ENCODE measurements around the gene SNU13. TPM values are rescaled to one million over a fixed set of nuclear protein-coding genes. Genes with fewer than 3 reads are reported as not detected.
"Not testable (repeated sequence)": the region's sequence is repeated elsewhere in the genome, so short reads cannot be mapped to it uniquely, and the experiment has no call there.

SNU13 gene
- total RNA-seq (100 to 1,000 TPM; 168 to 233 (median 201) TPM), polyA plus RNA-seq (100 to 1,000 TPM; 222 to 292 TPM)
- long read RNA-seq, donor 1, transcript SNU13-202 (3 exons, 1,503 nt) = major isoform, 77 of 140 reads
- long read RNA-seq, donor 1, transcript SNU13-201 (3 exons, 877 nt) = minor isoform, 45 of 140 reads
- long read RNA-seq, donor 1, partial matches to known transcripts = 6 of 140 reads
- long read RNA-seq, donor 1, other reads (novel, unspliced or antisense) = 9 of 140 reads
- long read RNA-seq, donor 2, transcript SNU13-201 (3 exons, 877 nt) = minor isoform, 146 of 469 reads
- long read RNA-seq, donor 2, transcript SNU13-202 (3 exons, 1,503 nt) = major isoform, 282 of 469 reads
- long read RNA-seq, donor 2, partial matches to known transcripts = 17 of 469 reads
- long read RNA-seq, donor 2, other reads (novel, unspliced or antisense) = 19 of 469 reads
- long read RNA-seq, donor 3, transcript SNU13-202 (3 exons, 1,503 nt) = major isoform, 53 of 104 reads
- long read RNA-seq, donor 3, transcript SNU13-201 (3 exons, 877 nt) = minor isoform, 42 of 104 reads
- long read RNA-seq, donor 3, partial matches to known transcripts = 2 of 104 reads
- long read RNA-seq, donor 3, other reads (novel, unspliced or antisense) = 6 of 104 reads

- ATAC-seq (peak; percentile 92 to 98 (median 98)), DNase-seq (peak; percentile 92 to 96 (median 94))
- peak within 1 kb of the TSS; percentile 66 to 95 (median 84) for H3K4me3 ChIP-seq
- peak; percentile 37 to 75 for TF ChIP-seq POLR2A (IDR thresholded peaks at IDR 0.05)
- TF ChIP-seq CTCF (IDR thresholded peaks at IDR 0.05) = peak in 2 of 12 donors; percentile 16 to 25
- peaks cover 0 to 6% (median under 1%) of the 10 kb centered on the region in 9 donors for H3K36me3 ChIP-seq
- H3K27me3 ChIP-seq = no peaks in the 10 kb centered on the region
- peaks cover 0 to 26% (median 17%) of the 10 kb centered on the region in 12 donors for H3K4me1 ChIP-seq
- intact Hi-C loops (cut with DNase I) = loop anchor here in 2 of 10 donors (2.0 to 10.0 kb wide), 2 partner anchors 22 to 386 kb away; partner anchors contain the start of genes NAGA (in 1 of the 2), PHETA2 (in 1 of the 2) and SMDT1 (in 1 of the 2)
- WGBS, 4 donors = 1% methylated on average over 34 to 62 of the region's 62 CpGs
- no peaks in the 10 kb centered on the region for H3K9me3 ChIP-seq
- H3K27ac ChIP-seq = peak within 1 kb of the TSS; percentile 88 to 99 (median 94)
These were observed at the start of gene SNU13 for GRCh38 chr22:41688365-41689211. SNU13 (minus strand) TSS chr22:41688867; CDS start chr22:41688796, 71 bp downstream.

GRCh38 chr22:41733241-41733640, 44.6 kb upstream of the SNU13 start:
- DNase-seq; intact Hi-C loops (cut with DNase I); H3K9me3 ChIP-seq; H3K27ac ChIP-seq; H3K4me1 ChIP-seq; H3K4me3 ChIP-seq; H3K36me3 ChIP-seq; ATAC-seq; H3K27me3 ChIP-seq: not testable (repeated sequence)
- 91 to 96% (median 95%) methylated on average over 4 of the region's 4 CpGs for WGBS, 4 donors

- H3K36me3 ChIP-seq = no peaks in the 10 kb centered on the region
- intact Hi-C loops (cut with DNase I) = no loop called here
- H3K27me3 ChIP-seq = no peaks in the 10 kb centered on the region
- DNase-seq (no peak), ATAC-seq (no peak)
- no peaks in the 10 kb centered on the region for H3K4me1 ChIP-seq
- TF ChIP-seq CTCF (IDR thresholded peaks at IDR 0.05) (no peak), POLR2A (IDR thresholded peaks at IDR 0.05) (no peak)
- H3K27ac ChIP-seq = no peak overlapping the region
- no peaks in the 10 kb centered on the region for H3K9me3 ChIP-seq
- 88 to 96% (median 92%) methylated on average over 7 of the region's 7 CpGs for WGBS, 4 donors
- no peak overlapping the region for H3K4me3 ChIP-seq
These were observed 43.6 kb upstream of the SNU13 start for GRCh38 chr22:41732096-41732772.

- no peaks in the 10 kb centered on the region for H3K9me3 ChIP-seq
- no peak overlapping the region for H3K4me3 ChIP-seq
- H3K27me3 ChIP-seq = no peaks in the 10 kb centered on the region
- no peak for ATAC-seq
- DNase-seq = no peak
- TF ChIP-seq CTCF (IDR thresholded peaks at IDR 0.05) = no peak
- no peak for TF ChIP-seq POLR2A (IDR thresholded peaks at IDR 0.05)
- H3K36me3 ChIP-seq = no peaks in the 10 kb centered on the region
- H3K27ac ChIP-seq = no peak overlapping the region
- no peaks in the 10 kb centered on the region for H3K4me1 ChIP-seq
- intact Hi-C loops (cut with DNase I) = no loop called here
- WGBS, 4 donors = 84 to 94% (median 92%) methylated on average over 2 of the region's 2 CpGs
These were observed 42.9 kb upstream of the SNU13 start for GRCh38 chr22:41731609-41732008.

Data from heart left ventricle (tissue), 16 donors.